Mesenchymal stem cell (in vitro differentiated cells and primary cell): ENCODE measurements around the gene CTCFL.
A peak's percentile ranks its signal among the peaks of the same experiment; 100 is the strongest.

Experiments
- DNase-seq: peaks from one replicate; pipeline ENCODE4 v3.0.0-alpha.2; 2013
- H2AFZ ChIP-seq: one replicate; pipeline ENCODE4 v1.6.1; 2013; ENCODE audit warnings: low read depth, mild to moderate bottlenecking, control low read depth, inconsistent platforms, low read length, moderate library complexity
- H2AK5ac ChIP-seq: 2 replicates; pipeline ENCODE4 v1.6.1; 2013; ENCODE audit warnings: low read length, moderate library complexity, mild to moderate bottlenecking, inconsistent platforms; ENCODE audit not compliant: severe bottlenecking
- H2BK120ac ChIP-seq: one replicate; pipeline ENCODE4 v1.6.1; 2013; ENCODE audit warnings: low read depth, mild to moderate bottlenecking, inconsistent platforms, low read length, moderate library complexity
- H2BK12ac ChIP-seq, 2 experiments: one replicate each; pipeline ENCODE4 v1.6.1; 2013; ENCODE audit warnings: inconsistent platforms in 2 of 2, low read length in 2 of 2, mild to moderate bottlenecking in 2 of 2, moderate library complexity in 2 of 2, control low read depth in 1 of 2
- H2BK15ac ChIP-seq: one replicate; pipeline ENCODE4 v1.6.1; 2013; ENCODE audit warnings: mild to moderate bottlenecking, low read depth, inconsistent platforms; ENCODE audit not compliant: poor library complexity, severe bottlenecking
- H2BK5ac ChIP-seq: 2 replicates; pipeline ENCODE4 v1.6.1; 2013; ENCODE audit warnings: low read depth, mild to moderate bottlenecking, low read length, control low read depth, inconsistent platforms; ENCODE audit not compliant: poor library complexity, severe bottlenecking
- H3K14ac ChIP-seq, 2 experiments: one replicate each; pipeline ENCODE4 v1.6.1; 2013; ENCODE audit warnings: inconsistent platforms in 2 of 2, low read length in 2 of 2, control low read depth in 1 of 2, mild to moderate bottlenecking in 1 of 2, moderate library complexity in 1 of 2
- H3K18ac ChIP-seq, 2 experiments: one replicate each; pipeline ENCODE4 v1.6.1; 2013; ENCODE audit warnings: inconsistent platforms in 2 of 2, low read length in 2 of 2, control low read depth in 1 of 2, low read depth in 1 of 2, mild to moderate bottlenecking in 1 of 2
- H3K23ac ChIP-seq, 2 experiments: one replicate each; pipeline ENCODE4 v1.6.1; 2013; ENCODE audit warnings: inconsistent platforms in 2 of 2, low read length in 2 of 2, mild to moderate bottlenecking in 2 of 2, moderate library complexity in 2 of 2, control low read depth in 1 of 2
- H3K27ac ChIP-seq: 2 replicates; pipeline ENCODE4 v1.5.1; 2013; ENCODE audit warnings: mild to moderate bottlenecking, moderate library complexity, low read length, control low read depth, inconsistent platforms; ENCODE audit not compliant: poor library complexity, severe bottlenecking
- H3K27me3 ChIP-seq, 2 experiments: 2 replicates each; pipeline versions ENCODE4 v1.6.1 to v1.7.0; 2013; ENCODE audit warnings: low read length in 2 of 2, mild to moderate bottlenecking in 2 of 2, moderate library complexity in 2 of 2, control low read depth in 1 of 2, inconsistent platforms in 1 of 2; ENCODE audit not compliant: control insufficient read depth in 1 of 2, insufficient read depth in 1 of 2
- H3K36me3 ChIP-seq, 2 experiments: 2 replicates each; pipeline versions ENCODE4 v1.6.1 to v1.7.0; 2013; ENCODE audit warnings: low read length in 2 of 2, control low read depth in 1 of 2, inconsistent platforms in 1 of 2, low read depth in 1 of 2, mild to moderate bottlenecking in 1 of 2; ENCODE audit not compliant: insufficient read depth in 2 of 2, control insufficient read depth in 1 of 2
- H3K4ac ChIP-seq, 2 experiments: one replicate each; pipeline ENCODE4 v1.6.1; 2013; ENCODE audit warnings: inconsistent platforms in 2 of 2, low read length in 2 of 2, mild to moderate bottlenecking in 2 of 2, moderate library complexity in 2 of 2, control low read depth in 1 of 2, low read depth in 1 of 2
- H3K4me1 ChIP-seq: 2 replicates; pipeline ENCODE4 v1.6.1; 2013; ENCODE audit warnings: low read depth, low read length, control low read depth; ENCODE audit not compliant: control insufficient read depth, insufficient read depth
- H3K4me2 ChIP-seq: 2 replicates; pipeline ENCODE4 v1.6.1; 2013; ENCODE audit warnings: low read length, mild to moderate bottlenecking, inconsistent platforms; ENCODE audit not compliant: poor library complexity, severe bottlenecking
- H3K4me3 ChIP-seq, 2 experiments: 2 replicates each; pipeline versions ENCODE4 v1.5.1 to v1.7.0; 2013; ENCODE audit warnings: low read length in 2 of 2, mild to moderate bottlenecking in 2 of 2, control low read depth in 1 of 2, low read depth in 1 of 2; ENCODE audit not compliant: insufficient read depth in 1 of 2
- H3K79me1 ChIP-seq: replicated peaks from 2 replicates; pipeline ENCODE4 v1.6.1; 2013; ENCODE audit warnings: mild to moderate bottlenecking, control low read depth, low read length, inconsistent platforms; ENCODE audit not compliant: poor library complexity, severe bottlenecking
- H3K9ac ChIP-seq: 2 replicates; pipeline ENCODE4 v1.7.0; 2013; ENCODE audit warnings: mild to moderate bottlenecking, low read length, moderate library complexity
- H3K9me3 ChIP-seq: 2 replicates; pipeline ENCODE4 v1.7.0; 2013; ENCODE audit warnings: mild to moderate bottlenecking, low read length; ENCODE audit not compliant: control insufficient read depth
- H4K8ac ChIP-seq: one replicate; pipeline ENCODE4 v1.6.1; 2013; ENCODE audit warnings: inconsistent platforms, mild to moderate bottlenecking, low read length, moderate library complexity
- H4K91ac ChIP-seq: one replicate; pipeline ENCODE4 v1.6.1; 2013; ENCODE audit warnings: mild to moderate bottlenecking, low read length, inconsistent platforms
- WGBS: methylation state at CpG from one replicate; pipeline ENCODE4 v1.1.7; 2013; ENCODE audit warnings: mixed read lengths; 5-methylcytosine and 5-hydroxymethylcytosine counted together

CTCFL gene

GRCh38 chr20:57482148-57482547, 42.8 kb downstream of the CTCFL start:
- H3K4me3 ChIP-seq: no peak overlapping the region
- H3K27ac ChIP-seq: no peak overlapping the region
- no peak overlapping the region for H2BK5ac ChIP-seq
- H3K36me3 ChIP-seq: no peaks in the 10 kb centered on the region
- H3K9ac ChIP-seq: no peak overlapping the region
- H4K8ac ChIP-seq: no peak overlapping the region
- H4K91ac ChIP-seq: no peak overlapping the region
- H3K4me2 ChIP-seq: no peak overlapping the region
- peaks cover 14% of the 10 kb centered on the region for H3K4me1 ChIP-seq
- no peak overlapping the region for H3K4ac ChIP-seq
- H2AFZ ChIP-seq: no peak overlapping the region
- H3K79me1 ChIP-seq: no peaks in the 10 kb centered on the region
- H2BK120ac ChIP-seq: no peak overlapping the region
- no peak overlapping the region for H3K23ac ChIP-seq
- H2AK5ac ChIP-seq: no peak overlapping the region
- H3K14ac ChIP-seq: no peak overlapping the region
- DNase-seq: no peak
- no peak overlapping the region for H2BK15ac ChIP-seq
- H3K18ac ChIP-seq: no peak overlapping the region
- peaks cover 15 to 74% of the 10 kb centered on the region in 2 experiments for H3K27me3 ChIP-seq
- H2BK12ac ChIP-seq: no peak overlapping the region
- H3K9me3 ChIP-seq: no peaks in the 10 kb centered on the region
- 66% methylated on average over 11 of the region's 11 CpGs for WGBS

DNA sequence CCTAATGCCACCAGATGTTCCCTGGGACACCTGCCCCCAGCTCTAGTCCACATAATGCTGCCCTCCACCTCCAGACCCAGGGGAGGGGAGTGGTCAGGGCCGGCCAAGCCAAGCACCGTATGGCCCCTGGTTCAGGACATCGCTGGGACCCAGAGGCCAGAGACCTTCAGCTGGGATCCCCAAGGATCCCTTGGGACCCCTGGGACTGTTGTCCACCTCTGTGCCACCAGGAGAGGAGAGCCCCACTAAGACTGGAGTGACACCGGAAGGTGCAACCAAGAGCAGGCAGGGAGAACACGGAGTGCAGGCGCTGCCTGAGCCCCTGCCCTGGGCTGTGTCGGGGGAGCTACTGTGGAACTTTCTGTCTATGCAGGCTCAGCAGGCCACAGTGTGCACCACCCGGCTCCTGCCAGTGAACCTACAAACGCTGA, 43.6 kb downstream of the CTCFL start:
- H2AFZ ChIP-seq: no peak overlapping the region
- H2BK12ac ChIP-seq: no peak overlapping the region
- no peak overlapping the region for H2BK120ac ChIP-seq
- H3K4me1 ChIP-seq: peaks cover 18% of the 10 kb centered on the region
- H3K14ac ChIP-seq: no peak overlapping the region
- no peaks in the 10 kb centered on the region for H3K9me3 ChIP-seq
- H3K18ac ChIP-seq: no peak overlapping the region
- H3K9ac ChIP-seq: no peak overlapping the region
- H3K36me3 ChIP-seq: no peaks in the 10 kb centered on the region
- no peak overlapping the region for H3K23ac ChIP-seq
- H2BK15ac ChIP-seq: no peak overlapping the region
- no peak for DNase-seq
- no peak overlapping the region for H3K4me2 ChIP-seq
- H2AK5ac ChIP-seq: no peak overlapping the region
- H3K79me1 ChIP-seq: no peaks in the 10 kb centered on the region
- no peak overlapping the region for H4K8ac ChIP-seq
- no peak overlapping the region for H3K4ac ChIP-seq
- no peak overlapping the region for H3K4me3 ChIP-seq
- H4K91ac ChIP-seq: no peak overlapping the region
- 76% methylated on average over 7 of the region's 9 CpGs for WGBS
- H3K27me3 ChIP-seq: peaks cover 22 to 80% of the 10 kb centered on the region in 2 experiments
- H2BK5ac ChIP-seq: no peak overlapping the region
- H3K27ac ChIP-seq: no peak overlapping the region

- H3K27me3 ChIP-seq: peaks cover 22 to 83% of the 10 kb centered on the region in 2 experiments
Measured at GRCh38 chr20:57480444-57481160, 44.3 kb downstream of the CTCFL start.

GRCh38 chr20:57479196-57479595, 45.7 kb downstream of the CTCFL start:
- H2BK120ac ChIP-seq: no peak overlapping the region
- peaks cover 22 to 87% of the 10 kb centered on the region in 2 experiments for H3K27me3 ChIP-seq
- H3K27ac ChIP-seq: no peak overlapping the region
- no peaks in the 10 kb centered on the region for H3K36me3 ChIP-seq
- no peak overlapping the region for H3K18ac ChIP-seq
- no peak overlapping the region for H2BK12ac ChIP-seq
- no peak overlapping the region for H3K4me3 ChIP-seq
- no peak overlapping the region for H2BK5ac ChIP-seq
- peak overlapping the region; percentile 3 for H2AK5ac ChIP-seq
- H2BK15ac ChIP-seq: no peak overlapping the region
- no peak overlapping the region for H3K14ac ChIP-seq
- H3K79me1 ChIP-seq: no peaks in the 10 kb centered on the region
- peaks cover 19% of the 10 kb centered on the region for H3K4me1 ChIP-seq
- H3K9ac ChIP-seq: no peak overlapping the region
- no peak overlapping the region for H3K4me2 ChIP-seq
- H4K91ac ChIP-seq: no peak overlapping the region
- H3K4ac ChIP-seq: no peak overlapping the region
- H4K8ac ChIP-seq: no peak overlapping the region
- H3K23ac ChIP-seq: no peak overlapping the region
- H3K9me3 ChIP-seq: peaks cover 7% of the 10 kb centered on the region
- 76% methylated on average over 3 of the region's 3 CpGs for WGBS
- no peak overlapping the region for H2AFZ ChIP-seq
- DNase-seq: no peak

More at GRCh38 chr20:57480444-57481160, 44.3 kb downstream of the CTCFL start:
- Histone ChIP-seq H3K4me2 (peak overlapping the region; percentile 35), H2BK5ac (no peak overlapping the region), H2AFZ (no peak overlapping the region), H3K4me3 (no peak overlapping the region), H3K27ac (no peak overlapping the region), H2BK15ac (no peak overlapping the region), H3K18ac (no peak overlapping the region), H2AK5ac (no peak overlapping the region), H3K9ac (no peak overlapping the region), H4K8ac (no peak overlapping the region), H2BK120ac (no peak overlapping the region), H3K4ac (no peak overlapping the region), H3K79me1 (no peaks in the 10 kb centered on the region), H3K36me3 (no peaks in the 10 kb centered on the region), H3K14ac (no peak overlapping the region), H3K9me3 (peaks cover 1% of the 10 kb centered on the region), H2BK12ac (no peak overlapping the region), H3K4me1 (peaks cover 18% of the 10 kb centered on the region), H3K23ac (no peak overlapping the region), H4K91ac (no peak overlapping the region)
- WGBS: 84% methylated on average over 17 of the region's 17 CpGs
- no peak for DNase-seq
